ENCODE results near the gene TEX26. TPM values are rescaled to one million over a fixed set of nuclear protein-coding genes. Genes with fewer than 3 reads are reported as not detected.

TEX26 gene
- total and polyA plus RNA-seq, 9 of the 15 experiments (the other 6 are each of a cell fraction or from before 2014, with no cell fraction given), result not detected

DNA sequence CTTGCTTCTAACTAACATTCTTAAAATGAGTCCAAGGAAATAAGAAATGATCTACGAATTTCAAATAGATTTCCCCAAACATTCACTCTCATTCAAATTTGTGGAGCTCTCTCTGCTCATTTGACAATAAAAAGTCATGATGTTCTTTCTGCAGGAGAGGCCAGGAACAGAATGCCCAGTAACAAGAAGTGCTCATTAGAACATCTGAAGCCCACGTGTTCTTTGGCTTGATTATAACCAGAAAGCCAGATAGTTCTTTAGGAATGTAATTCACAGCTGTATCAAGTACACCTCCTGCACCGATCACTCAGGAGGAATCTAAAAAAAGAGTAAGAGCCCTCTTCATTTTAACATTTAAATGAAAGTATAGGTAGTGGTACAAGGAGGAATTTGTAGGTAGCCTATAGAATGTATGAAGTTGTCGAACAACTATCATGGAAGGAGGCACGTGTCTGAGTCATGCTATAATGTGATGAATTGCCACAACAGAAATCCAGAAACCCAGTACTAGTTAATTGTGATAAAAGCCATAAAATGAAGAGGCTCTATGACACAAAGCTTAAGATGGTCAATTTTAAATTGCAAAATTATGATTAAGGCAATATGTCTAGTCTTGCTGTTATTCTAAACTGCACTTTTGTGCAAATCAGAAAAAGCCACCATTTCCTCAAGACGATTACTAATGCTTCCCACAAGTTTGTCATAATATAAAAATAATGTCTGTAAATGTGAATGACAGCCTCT lies 13.6 kb upstream of the TEX26 start:
- Histone ChIP-seq H4K20me1 (replicated peaks; ENCODE audit: control insufficient read depth, insufficient read depth, low read length) (no peaks in the 10 kb centered on the region), H3K36me3 (ENCODE audit: control insufficient read depth, insufficient read depth, low read length) (no peaks in the 10 kb centered on the region), H3K4me1 (replicated peaks in 1 of 2; ENCODE audit: control insufficient read depth in 2 of 2, insufficient read depth in 2 of 2, low read length in 2 of 2) (no peaks in the 10 kb centered on the region), H3K27me3 (ENCODE audit: control insufficient read depth in 2 of 2, insufficient read depth in 2 of 2, low read length in 2 of 2) (no peaks in the 10 kb centered on the region), H3K4me2 (ENCODE audit: insufficient read depth, low read length) (no peak overlapping the region), H3K9me1 (ENCODE audit: control insufficient read depth, insufficient read depth, low read length) (no peaks in the 10 kb centered on the region), H3K4me3 (no peak overlapping the region), H3K79me2 (ENCODE audit: control insufficient read depth, insufficient read depth, low read length) (no peaks in the 10 kb centered on the region), H3K9ac (ENCODE audit: insufficient read depth in 1 of 2, low read depth in 2 of 2, low read length in 2 of 2) (no peak overlapping the region), H3K9me3 (replicated peaks; ENCODE audit: control insufficient read depth, insufficient read depth, low read depth, low read length) (no peaks in the 10 kb centered on the region), H3K27ac (ENCODE audit: extremely low read depth, low read depth, low read length) (no peak overlapping the region), H2AFZ (ENCODE audit: low read depth, low read length) (no peak overlapping the region)
- intact Hi-C loops (cut with micrococcal nuclease) (no loop called here), in situ Hi-C loops (cut with MboI) (no loop called here)
- no peak for DNase-seq (ENCODE audit: extremely low read depth in 1 of 4, low spot score in 3 of 4)
- ATAC-seq, result no peak
- FAIRE-seq, result no peak
- BruUV-seq (replicated peaks), result no TSS peak
- WGBS (ENCODE audit: insufficient coverage, low coverage, missing lambda C conversion rate), result 2% methylated on average over 6 of the region's 6 CpGs
- POLR2A ChIA-PET, result no interaction called here
- CTCF ChIA-PET (ENCODE audit: low intra/inter-chr PET ratio), result no interaction called here
- TF ChIP-seq DLX4 (CRISPR knock-in tag; IDR thresholded peaks at IDR 0.05) (no peak), VEZF1 (CRISPR knock-in tag; IDR thresholded peaks at IDR 0.05) (no peak), ZNF197 (CRISPR knock-in tag; IDR thresholded peaks at IDR 0.05; ENCODE audit: low read depth) (no peak), POLR2B (IDR thresholded peaks at IDR 0.05; ENCODE audit: low read depth, partially characterized antibody) (no peak), ATF6 (CRISPR knock-in tag; IDR thresholded peaks at IDR 0.05) (no peak), NELFE (IDR thresholded peaks at IDR 0.05; ENCODE audit: insufficient read depth, insufficient read length) (no peak), ZBTB11 (CRISPR knock-in tag; IDR thresholded peaks at IDR 0.05) (no peak), MEF2D (tag; conservative IDR thresholded peaks at IDR 0.05; ENCODE audit: low read depth) (no peak), ZFX (CRISPR knock-in tag; IDR thresholded peaks at IDR 0.05) (no peak), ZBTB17 (CRISPR knock-in tag; IDR thresholded peaks at IDR 0.05) (no peak), HOXB6 (CRISPR knock-in tag; IDR thresholded peaks at IDR 0.05; ENCODE audit: borderline replicate concordance) (no peak)
- TF ChIP-seq, protein P1, sequence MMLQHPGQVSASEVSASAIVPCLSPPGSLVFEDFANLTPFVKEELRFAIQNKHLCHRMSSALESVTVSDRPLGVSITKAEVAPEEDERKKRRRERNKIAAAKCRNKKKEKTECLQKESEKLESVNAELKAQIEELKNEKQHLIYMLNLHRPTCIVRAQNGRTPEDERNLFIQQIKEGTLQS (IDR thresholded peaks at IDR 0.05), result no peak
- TF ChIP-seq, protein P1 (CRISPR knock-in tag; conservative IDR thresholded peaks at IDR 0.05), result no peak

All from K562 (cell line).